Prostate gland (tissue), 2 donors: ENCODE measurements around the gene RNF144B. TPM values are rescaled to one million over a fixed set of nuclear protein-coding genes. Genes with fewer than 3 reads are reported as not detected.
A peak's percentile ranks its signal among the peaks of the same experiment; 100 is the strongest.
"Not testable (repeated sequence)": the region's sequence is repeated elsewhere in the genome, so short reads cannot be mapped to it uniquely, and the experiment has no call there.

Experiments
- DNase-seq: peaks from one replicate; pipeline ENCODE4 v3.0.0-alpha.2; 2019; ENCODE audit warnings: low spot score
- H3K27ac ChIP-seq, 2 donors: fragments of 200-600 bp; sonication (generic); 2 replicates each; pipeline ENCODE4 v1.5.1; 2017 to 2019
- H3K27me3 ChIP-seq: fragments of 200-600 bp; sonication (generic); replicated peaks from 2 replicates; pipeline ENCODE4 v1.5.1; 2019; ENCODE audit not compliant: insufficient read depth
- H3K36me3 ChIP-seq, 2 donors: fragments of 200-600 bp; sonication (generic); 1 replicate in 1 of 2; 2 replicates in 1 of 2; pipeline versions ENCODE4 v1.5.1 to v1.8.1; 2017 to 2019
- H3K4me1 ChIP-seq: fragments of 200-600 bp; sonication (generic); replicated peaks from 2 replicates; pipeline ENCODE4 v1.5.1; 2019
- H3K4me3 ChIP-seq, 2 donors: fragments of 200-600 bp; sonication (generic); 2 replicates each; pipeline ENCODE4 v1.5.1; 2017 to 2019
- H3K9me3 ChIP-seq: fragments of 200-600 bp; sonication (generic); 2 replicates; pipeline ENCODE4 v1.5.1; 2017
- POLR2A ChIP-seq: fragments of 450-650 bp; IDR thresholded peaks from one replicate; pipeline ENCODE4 v1.6.1; 2016; ENCODE audit warnings: antibody characterized with exemption, mild to moderate bottlenecking
- POLR2AphosphoS5 ChIP-seq: sonication (generic); formaldehyde crosslinking; IDR thresholded peaks from one replicate; pipeline ENCODE4 v1.6.1; 2017; ENCODE audit warnings: antibody characterized with exemption
- WGBS: methylation state at CpG from one replicate; pipeline ENCODE4 v1.1.5; 2018; 5-methylcytosine and 5-hydroxymethylcytosine counted together
- intact Hi-C: fragments of 100-400 bp; cut with DNase I; formaldehyde crosslinking; loops from one replicate; pipeline ENCODE4 v1.14.2; 2022
- total RNA-seq, 2 donors: library from RNA; depleted of rRNA; stranded (reverse); fragments of >200 nt; gene quantifications; one replicate each; pipeline ENCODE4 v1.1.0, GENCODE V29; 2016
- TF ChIP-seq, protein P1 (sequence below), 4 experiments: fragments of 200-600 bp in 2 of 4; fragments of 450-650 bp in 2 of 4; sonication (generic) in 2 of 4; IDR thresholded peaks; 1 replicate in 3 of 4; 2 replicates in 1 of 4; pipeline ENCODE4 v1.5.1; 2016 to 2019; ENCODE audit warnings: antibody characterized with exemption in 4 of 4, mild to moderate bottlenecking in 2 of 4, moderate library complexity in 2 of 4

RNF144B gene
- total RNA-seq, 2 donors from 2014 or later, result 25.3 to 50.8 TPM

DNA sequence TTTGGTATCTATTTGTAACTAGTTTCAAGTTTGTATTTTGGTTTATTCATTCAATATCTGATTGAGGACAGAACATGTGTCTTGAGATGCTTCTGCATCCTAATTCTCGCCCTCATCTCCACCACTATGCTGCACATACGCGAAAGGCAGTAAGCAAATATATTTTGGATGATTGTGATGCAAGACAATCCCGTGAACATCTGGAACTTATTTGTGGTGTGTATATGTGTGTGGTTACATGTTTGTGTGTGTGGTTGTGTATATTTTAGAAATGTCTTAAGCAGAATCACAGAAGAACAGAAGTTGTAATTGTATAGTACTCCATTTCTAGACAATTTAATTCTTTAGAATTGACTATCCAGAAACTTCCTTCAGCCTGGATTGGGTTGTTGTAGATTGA, 35.1 kb upstream of the RNF144B start:
- H3K36me3 ChIP-seq, result no peaks in the 10 kb centered on the region
- no peak overlapping the region for H3K4me3 ChIP-seq
- WGBS, result 93% methylated on average over 4 of the region's 4 CpGs
- DNase-seq, result no peak
- no peaks in the 10 kb centered on the region for H3K4me1 ChIP-seq
- H3K27ac ChIP-seq, result no peak overlapping the region
- H3K27me3 ChIP-seq, result no peaks in the 10 kb centered on the region
- TF ChIP-seq POLR2A (no peak), POLR2AphosphoS5 (no peak)
- TF ChIP-seq, protein P1, sequence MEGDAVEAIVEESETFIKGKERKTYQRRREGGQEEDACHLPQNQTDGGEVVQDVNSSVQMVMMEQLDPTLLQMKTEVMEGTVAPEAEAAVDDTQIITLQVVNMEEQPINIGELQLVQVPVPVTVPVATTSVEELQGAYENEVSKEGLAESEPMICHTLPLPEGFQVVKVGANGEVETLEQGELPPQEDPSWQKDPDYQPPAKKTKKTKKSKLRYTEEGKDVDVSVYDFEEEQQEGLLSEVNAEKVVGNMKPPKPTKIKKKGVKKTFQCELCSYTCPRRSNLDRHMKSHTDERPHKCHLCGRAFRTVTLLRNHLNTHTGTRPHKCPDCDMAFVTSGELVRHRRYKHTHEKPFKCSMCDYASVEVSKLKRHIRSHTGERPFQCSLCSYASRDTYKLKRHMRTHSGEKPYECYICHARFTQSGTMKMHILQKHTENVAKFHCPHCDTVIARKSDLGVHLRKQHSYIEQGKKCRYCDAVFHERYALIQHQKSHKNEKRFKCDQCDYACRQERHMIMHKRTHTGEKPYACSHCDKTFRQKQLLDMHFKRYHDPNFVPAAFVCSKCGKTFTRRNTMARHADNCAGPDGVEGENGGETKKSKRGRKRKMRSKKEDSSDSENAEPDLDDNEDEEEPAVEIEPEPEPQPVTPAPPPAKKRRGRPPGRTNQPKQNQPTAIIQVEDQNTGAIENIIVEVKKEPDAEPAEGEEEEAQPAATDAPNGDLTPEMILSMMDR (IDR thresholded peaks at IDR 0.05), result no peak
- intact Hi-C loops, result no loop called here
- no peaks in the 10 kb centered on the region for H3K9me3 ChIP-seq

DNA sequence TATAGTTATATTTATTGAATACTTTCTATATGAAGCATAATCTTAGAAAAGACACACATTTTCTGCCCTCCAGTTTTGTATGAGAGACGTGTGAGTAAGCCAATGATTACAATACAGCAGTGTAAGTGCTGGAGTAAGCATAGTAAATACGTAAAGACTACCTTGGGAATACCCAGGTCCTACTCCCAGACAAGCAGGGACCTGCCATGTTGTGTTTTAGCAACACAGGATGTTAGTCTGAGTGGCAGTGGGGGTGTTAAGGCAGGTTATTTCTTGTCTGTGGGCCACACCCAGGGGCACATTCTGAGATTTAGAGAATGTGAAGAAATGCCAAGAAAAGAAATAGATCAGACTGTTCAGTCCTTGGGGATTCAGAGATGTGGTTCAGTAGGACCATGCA, 34.3 kb upstream of the RNF144B start:
- intact Hi-C loops, result no loop called here
- WGBS, result 52% methylated on average over 2 of the region's 2 CpGs
- Histone ChIP-seq H3K27me3 (no peaks in the 10 kb centered on the region), H3K9me3 (no peaks in the 10 kb centered on the region), H3K4me1 (no peaks in the 10 kb centered on the region), H3K36me3 (no peaks in the 10 kb centered on the region), H3K27ac (no peak overlapping the region), H3K4me3 (no peak overlapping the region)
- TF ChIP-seq POLR2A (no peak), POLR2AphosphoS5 (peak; percentile 82)
- TF ChIP-seq, protein P1 (IDR thresholded peaks at IDR 0.05), result no peak
- DNase-seq, result peak; percentile 78

DNA sequence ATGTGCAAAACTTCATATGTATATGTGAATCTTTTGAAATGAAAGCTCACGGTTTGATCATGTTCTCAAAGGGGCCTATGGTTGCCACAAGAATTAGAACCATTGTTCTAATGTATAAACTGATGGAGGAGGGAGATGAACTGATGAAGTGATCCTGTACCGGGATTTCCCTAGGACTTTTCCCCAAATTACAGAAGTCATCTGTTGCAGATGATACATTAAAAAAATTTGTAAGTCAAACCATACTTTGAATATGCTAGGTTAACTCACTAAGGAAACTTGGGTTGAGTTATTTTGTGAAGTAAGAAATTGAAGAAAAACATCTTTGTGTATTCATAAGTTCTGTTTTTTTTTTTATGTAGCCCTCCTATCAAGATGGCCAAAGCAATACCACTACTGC, 33.9 kb upstream of the RNF144B start:
- Histone ChIP-seq H3K27me3 (no peaks in the 10 kb centered on the region), H3K27ac (no peak overlapping the region)
- WGBS, result 71% methylated on average over 2 of the region's 2 CpGs

DNA sequence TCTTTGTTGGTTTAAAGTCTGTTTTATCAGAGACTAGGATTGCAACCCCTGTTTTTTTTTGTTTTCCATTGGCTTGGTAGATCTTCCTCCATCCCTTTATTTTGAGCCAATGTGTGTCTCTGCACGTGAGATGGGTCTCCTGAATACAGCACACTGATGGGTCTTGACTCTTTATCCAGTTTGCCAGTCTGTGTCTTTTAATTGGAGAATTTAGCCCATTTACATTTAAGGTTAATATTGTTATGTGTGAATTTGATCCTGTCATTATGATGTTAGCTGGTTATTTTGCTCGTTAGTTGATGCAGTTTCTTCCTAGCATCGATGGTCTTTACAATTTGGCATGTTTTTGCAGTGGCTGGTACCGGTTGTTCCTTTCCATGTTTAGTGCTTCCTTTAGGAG, 29.6 kb upstream of the RNF144B start:
- DNase-seq, H3K27me3 ChIP-seq, H3K9me3 ChIP-seq, H3K27ac ChIP-seq, H3K4me3 ChIP-seq, H3K4me1 ChIP-seq, H3K36me3 ChIP-seq, intact Hi-C loops: not testable (repeated sequence)
- WGBS, result 98% methylated on average over 4 of the region's 4 CpGs

More for the DNA sequence above, 33.9 kb upstream of the RNF144B start:
- Histone ChIP-seq H3K4me3 (no peak overlapping the region), H3K9me3 (no peaks in the 10 kb centered on the region), H3K4me1 (no peaks in the 10 kb centered on the region), H3K36me3 (no peaks in the 10 kb centered on the region)
- intact Hi-C loops, result no loop called here
- TF ChIP-seq POLR2AphosphoS5 (no peak), POLR2A (no peak)
- TF ChIP-seq, protein P1 (IDR thresholded peaks at IDR 0.05), result no peak
- no peak for DNase-seq

DNA sequence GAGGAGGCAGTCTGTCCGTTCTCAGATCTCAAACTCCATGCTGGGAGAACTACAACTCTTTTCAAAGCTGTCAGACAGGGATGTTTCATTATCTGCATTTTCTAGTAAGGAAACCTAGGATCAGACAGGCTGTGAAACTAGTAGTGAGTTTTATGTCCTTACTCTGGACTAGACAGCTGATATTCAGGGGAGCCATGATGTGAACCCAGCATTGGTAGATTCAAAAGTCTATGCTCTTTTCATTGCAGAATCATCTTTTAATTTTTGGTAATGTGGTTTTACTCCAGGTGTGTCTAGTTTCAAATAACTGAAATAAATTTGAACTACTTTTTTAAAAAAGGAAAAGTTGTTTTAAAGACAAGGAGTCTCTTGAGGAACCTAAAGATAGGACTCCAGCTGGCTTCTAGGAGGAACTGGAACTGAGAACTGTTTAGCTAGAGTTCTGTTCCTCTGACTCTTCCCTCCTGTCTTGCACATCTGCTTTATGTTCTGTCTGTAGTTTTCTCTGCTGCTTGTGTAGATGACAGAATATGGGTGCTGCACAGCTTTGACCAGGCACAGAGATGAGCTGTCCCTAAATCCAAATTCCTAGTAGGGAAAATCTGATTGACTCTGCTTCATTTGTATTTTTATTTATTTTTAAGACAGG, 27.8 kb upstream of the RNF144B start:
- TF ChIP-seq POLR2A, result no peak
- no peak for TF ChIP-seq POLR2AphosphoS5
- TF ChIP-seq, protein P1 (IDR thresholded peaks at IDR 0.05), result no peak
- 88% methylated on average over 1 of the region's 1 CpG for WGBS
- intact Hi-C loops, result no loop called here
- H3K4me3 ChIP-seq, result no peak overlapping the region
- H3K9me3 ChIP-seq, result no peaks in the 10 kb centered on the region
- no peak overlapping the region for H3K27ac ChIP-seq
- H3K4me1 ChIP-seq, result no peaks in the 10 kb centered on the region
- no peak for DNase-seq
- no peaks in the 10 kb centered on the region for H3K27me3 ChIP-seq
- H3K36me3 ChIP-seq, result no peaks in the 10 kb centered on the region
